Aorta (tissue), 5 donors: ENCODE data around the gene USP17L13. TPM values are rescaled to one million over a fixed set of nuclear protein-coding genes. Genes with fewer than 3 reads are reported as not detected.
"Not testable (repeated sequence)": the region's sequence is repeated elsewhere in the genome, so short reads cannot be mapped to it uniquely, and the experiment has no call there.

Experiments
- ATAC-seq: fragments of 200-7000 bp; cut with Tn5 transposase; one replicate; pipeline ENCODE4 v1.9.1; 2022; ENCODE audit warnings: moderate library complexity; ENCODE audit not compliant: low FRiP score
- DNase-seq, 2 donors: peaks; one replicate each; pipeline ENCODE4 v3.0.0-alpha.2; 2020
- H3K27ac ChIP-seq, 2 donors: one replicate each; pipeline ENCODE4 v1.5.1; 2013; ENCODE audit warnings: low read length in 2 of 2, mild to moderate bottlenecking in 2 of 2, moderate library complexity in 2 of 2, control low read depth in 1 of 2, inconsistent platforms in 1 of 2, low read depth in 1 of 2
- H3K27me3 ChIP-seq, 2 donors: one replicate each; pipeline ENCODE4 v1.6.1; 2013; ENCODE audit warnings: control low read depth in 1 of 2, low read length in 1 of 2, mild to moderate bottlenecking in 1 of 2, moderate library complexity in 1 of 2; ENCODE audit not compliant: insufficient read depth in 2 of 2, control insufficient read depth in 1 of 2
- H3K36me3 ChIP-seq, 2 donors: one replicate each; pipeline ENCODE4 v1.6.1; 2013; ENCODE audit warnings: control low read depth in 1 of 2, low read length in 1 of 2, mild to moderate bottlenecking in 1 of 2; ENCODE audit not compliant: insufficient read depth in 2 of 2, control insufficient read depth in 1 of 2
- H3K4me1 ChIP-seq, 2 donors: one replicate each; pipeline ENCODE4 v1.6.1; 2013; ENCODE audit warnings: low read length in 2 of 2, control low read depth in 1 of 2, mild to moderate bottlenecking in 1 of 2, moderate library complexity in 1 of 2; ENCODE audit not compliant: insufficient read depth in 2 of 2, control insufficient read depth in 1 of 2
- H3K4me3 ChIP-seq, 2 donors: one replicate each; pipeline ENCODE4 v1.5.1; 2013; ENCODE audit warnings: low read length in 2 of 2, control low read depth in 1 of 2, mild to moderate bottlenecking in 1 of 2
- H3K9me3 ChIP-seq: one replicate; pipeline ENCODE4 v1.6.1; 2013; ENCODE audit warnings: mild to moderate bottlenecking, low read length; ENCODE audit not compliant: control insufficient read depth
- WGBS, 2 donors: extraction: QIAGEN DNeasy Blood & Tissue Kit; methylation state at CpG; one replicate each; pipeline ENCODE4 v1.1.7; 2013; 5-methylcytosine and 5-hydroxymethylcytosine counted together
- intact Hi-C, 2 donors: fragments of 100-400 bp; cut with DNase I; formaldehyde crosslinking; loops; one replicate each; pipeline versions ENCODE4 v1.14.2 to v1.15.0; 2022
- polyA plus RNA-seq, 2 donors: library from polyadenylated mRNA; stranded (reverse); fragments of 200-250 nt; gene quantifications; one replicate each; pipeline ENCODE4 v1.2.3, GENCODE V29; 2013
- total RNA-seq, 2 donors: library from RNA; stranded (reverse); fragmentation: NEBNext Ultra II Directional; extraction: Animal tissue kit (Norgen Biotek cat#: 25700); gene quantifications; one replicate each; pipeline ENCODE4 v1.2.1, GENCODE V29; 2021
- donor health status: healthy with polysubstance abuse.
- donor health status: Bipolar disorder and iron deficiency.
- donor health status: DM: no; HTN: no; CAD: no.
- donor health status: DM: no; HTN: no; CAD: no.
- donor health status: DM: yes; HTN: yes; CAD: no.

The USP17L13 gene
- total and polyA plus RNA-seq, 4 donors, result not detected

GRCh38 chr4:9247953-9248680 is 23.4 kb downstream of the USP17L13 start, which contains the start of gene USP17L18:
TSS of gene USP17L18 (plus strand) at chr4:9248630. CDS start at chr4:9248630, 0 bp downstream.
- H3K36me3 ChIP-seq, ATAC-seq, H3K9me3 ChIP-seq, H3K4me1 ChIP-seq, H3K27me3 ChIP-seq, H3K27ac ChIP-seq, intact Hi-C loops, H3K4me3 ChIP-seq: not testable (repeated sequence)
- 89 to 92% methylated on average over 14 to 21 of the region's 26 CpGs for WGBS, 2 donors
- peak; percentile 33 to 34 for DNase-seq

GRCh38 chr4:9253078-9253477 is 28.4 kb downstream of the USP17L13 start, which contains the start of gene USP17L19:
TSS of gene USP17L19 (plus strand) at chr4:9253378. CDS start at chr4:9253378, 0 bp downstream.
- DNase-seq, H3K9me3 ChIP-seq, H3K36me3 ChIP-seq, H3K4me1 ChIP-seq, intact Hi-C loops, H3K27me3 ChIP-seq, H3K4me3 ChIP-seq, ATAC-seq, H3K27ac ChIP-seq: not testable (repeated sequence)
- no CpG with 5 or more reads among the region's 13 CpGs for WGBS, 2 donors

GRCh38 chr4:9257824-9258223 is 33.1 kb downstream of the USP17L13 start, which contains the start of gene USP17L20:
TSS of gene USP17L20 (plus strand) at chr4:9258124. CDS start at chr4:9258124, 0 bp downstream.
- ATAC-seq, H3K4me1 ChIP-seq, H3K27ac ChIP-seq, intact Hi-C loops, DNase-seq, H3K9me3 ChIP-seq, H3K4me3 ChIP-seq, H3K36me3 ChIP-seq, H3K27me3 ChIP-seq: not testable (repeated sequence)
- WGBS, 2 donors, result no CpG with 5 or more reads among the region's 15 CpGs

GRCh38 chr4:9262572-9262971 is 37.9 kb downstream of the USP17L13 start, which contains the start of gene USP17L21:
TSS of gene USP17L21 (plus strand) at chr4:9262872. CDS start at chr4:9262872, 0 bp downstream.
- intact Hi-C loops, result not testable (repeated sequence)
- WGBS, 2 donors, result no CpG with 5 or more reads among the region's 13 CpGs

GRCh38 chr4:9267319-9267718 is 42.6 kb downstream of the USP17L13 start, which contains the start of gene USP17L22:
TSS of gene USP17L22 (plus strand) at chr4:9267619. CDS start at chr4:9267619, 0 bp downstream.
- H3K9me3 ChIP-seq, H3K4me1 ChIP-seq, H3K36me3 ChIP-seq, intact Hi-C loops, H3K27ac ChIP-seq, H3K27me3 ChIP-seq, ATAC-seq, DNase-seq, H3K4me3 ChIP-seq: not testable (repeated sequence)
- WGBS, 2 donors, result no CpG with 5 or more reads among the region's 15 CpGs

More at GRCh38 chr4:9262572-9262971, 37.9 kb downstream of the USP17L13 start, which contains the start of gene USP17L21:
- not testable (repeated sequence) for H3K4me3 ChIP-seq, H3K9me3 ChIP-seq, H3K36me3 ChIP-seq, H3K27ac ChIP-seq, H3K27me3 ChIP-seq, ATAC-seq, DNase-seq, H3K4me1 ChIP-seq

GRCh38 chr4:9271719-9272118 is 47.0 kb downstream of the USP17L13 start:
- 83 to 85% methylated on average over 5 of the region's 10 CpGs for WGBS, 2 donors
- intact Hi-C loops, result not testable (repeated sequence)

More at GRCh38 chr4:9271719-9272118, 47.0 kb downstream of the USP17L13 start:
- not testable (repeated sequence) for H3K9me3 ChIP-seq, H3K4me3 ChIP-seq, H3K4me1 ChIP-seq, H3K27ac ChIP-seq, ATAC-seq, H3K27me3 ChIP-seq, H3K36me3 ChIP-seq
- DNase-seq, result peak; percentile 73 to 88

Other genes starting within 250 kb of the USP17L13 start
- not detected for gene FAM90A26, start 54.5 kb upstream of the USP17L13 start, total RNA-seq
- gene FAM90A26, start 54.5 kb upstream of the USP17L13 start, polyA plus RNA-seq, result not detected
- not detected for gene USP17L10, start 14.2 kb upstream of the USP17L13 start, total RNA-seq
- not detected for gene USP17L10, start 14.2 kb upstream of the USP17L13 start, polyA plus RNA-seq
- not detected for gene USP17L11, start 9.5 kb upstream of the USP17L13 start, total RNA-seq
- not detected for gene USP17L11, start 9.5 kb upstream of the USP17L13 start, polyA plus RNA-seq
- gene USP17L12, start 4.7 kb upstream of the USP17L13 start, total RNA-seq, result not detected
- gene USP17L12, start 4.7 kb upstream of the USP17L13 start, polyA plus RNA-seq, result not detected
- not detected for gene USP17L15, start 9.5 kb downstream of the USP17L13 start, total RNA-seq
- gene USP17L15, start 9.5 kb downstream of the USP17L13 start, polyA plus RNA-seq, result not detected
- not detected for gene USP17L17, start 19.0 kb downstream of the USP17L13 start, total RNA-seq
- gene USP17L17, start 19.0 kb downstream of the USP17L13 start, polyA plus RNA-seq, result not detected
- not detected for gene USP17L18, start 23.7 kb downstream of the USP17L13 start, total RNA-seq
- gene USP17L18, start 23.7 kb downstream of the USP17L13 start, polyA plus RNA-seq, result not detected
- gene USP17L19, start 28.5 kb downstream of the USP17L13 start, total RNA-seq, result not detected
- not detected for gene USP17L19, start 28.5 kb downstream of the USP17L13 start, polyA plus RNA-seq
- gene USP17L20, start 33.2 kb downstream of the USP17L13 start, total RNA-seq, result not detected
- gene USP17L20, start 33.2 kb downstream of the USP17L13 start, polyA plus RNA-seq, result not detected
- gene USP17L21, start 38.0 kb downstream of the USP17L13 start, total RNA-seq, result not detected
- gene USP17L21, start 38.0 kb downstream of the USP17L13 start, polyA plus RNA-seq, result not detected
- not detected for gene USP17L22, start 42.7 kb downstream of the USP17L13 start, total RNA-seq
- not detected for gene USP17L22, start 42.7 kb downstream of the USP17L13 start, polyA plus RNA-seq
- not detected for gene USP17L24, start 100.3 kb downstream of the USP17L13 start, total RNA-seq
- gene USP17L24, start 100.3 kb downstream of the USP17L13 start, polyA plus RNA-seq, result not detected
- not detected for gene USP17L25, start 105.0 kb downstream of the USP17L13 start, total RNA-seq
- not detected for gene USP17L25, start 105.0 kb downstream of the USP17L13 start, polyA plus RNA-seq
- gene USP17L26, start 109.8 kb downstream of the USP17L13 start, total RNA-seq, result not detected
- gene USP17L26, start 109.8 kb downstream of the USP17L13 start, polyA plus RNA-seq, result not detected
- not detected for gene USP17L5, start 114.5 kb downstream of the USP17L13 start, total RNA-seq
- not detected for gene USP17L5, start 114.5 kb downstream of the USP17L13 start, polyA plus RNA-seq
- not detected for gene USP17L27, start 119.3 kb downstream of the USP17L13 start, total RNA-seq
- gene USP17L27, start 119.3 kb downstream of the USP17L13 start, polyA plus RNA-seq, result not detected
- gene USP17L28, start 124.0 kb downstream of the USP17L13 start, total RNA-seq, result not detected
- gene USP17L28, start 124.0 kb downstream of the USP17L13 start, polyA plus RNA-seq, result not detected
- not detected for gene USP17L29, start 128.7 kb downstream of the USP17L13 start, total RNA-seq
- not detected for gene USP17L29, start 128.7 kb downstream of the USP17L13 start, polyA plus RNA-seq
- not detected for gene USP17L30, start 138.2 kb downstream of the USP17L13 start, total RNA-seq
- gene USP17L30, start 138.2 kb downstream of the USP17L13 start, polyA plus RNA-seq, result not detected
- not detected for gene DEFB131A, start 219.5 kb downstream of the USP17L13 start, total RNA-seq
- not detected for gene DEFB131A, start 219.5 kb downstream of the USP17L13 start, polyA plus RNA-seq